Ovary (tissue), 3 donors: ENCODE data around the gene SECTM1.

Experiments
- POLR2A ChIP-seq: fragments of 450-650 bp; IDR thresholded peaks from one replicate; pipeline ENCODE4 v1.6.1; 2017; ENCODE audit warnings: antibody characterized with exemption, mild to moderate bottlenecking, moderate library complexity
- TF ChIP-seq, protein P1 (sequence below), 3 donors: fragments of 450-650 bp in 2 of 3; fragments of 200-600 bp in 1 of 3; IDR thresholded peaks; one replicate each; pipeline versions ENCODE4 v1.5.1 to v1.8.0; 2016 to 2022; ENCODE audit warnings: antibody characterized with exemption in 3 of 3, mild to moderate bottlenecking in 1 of 3
- donor health status: DM: no; HTN: no; CAD: no.

- TF ChIP-seq, protein P1, sequence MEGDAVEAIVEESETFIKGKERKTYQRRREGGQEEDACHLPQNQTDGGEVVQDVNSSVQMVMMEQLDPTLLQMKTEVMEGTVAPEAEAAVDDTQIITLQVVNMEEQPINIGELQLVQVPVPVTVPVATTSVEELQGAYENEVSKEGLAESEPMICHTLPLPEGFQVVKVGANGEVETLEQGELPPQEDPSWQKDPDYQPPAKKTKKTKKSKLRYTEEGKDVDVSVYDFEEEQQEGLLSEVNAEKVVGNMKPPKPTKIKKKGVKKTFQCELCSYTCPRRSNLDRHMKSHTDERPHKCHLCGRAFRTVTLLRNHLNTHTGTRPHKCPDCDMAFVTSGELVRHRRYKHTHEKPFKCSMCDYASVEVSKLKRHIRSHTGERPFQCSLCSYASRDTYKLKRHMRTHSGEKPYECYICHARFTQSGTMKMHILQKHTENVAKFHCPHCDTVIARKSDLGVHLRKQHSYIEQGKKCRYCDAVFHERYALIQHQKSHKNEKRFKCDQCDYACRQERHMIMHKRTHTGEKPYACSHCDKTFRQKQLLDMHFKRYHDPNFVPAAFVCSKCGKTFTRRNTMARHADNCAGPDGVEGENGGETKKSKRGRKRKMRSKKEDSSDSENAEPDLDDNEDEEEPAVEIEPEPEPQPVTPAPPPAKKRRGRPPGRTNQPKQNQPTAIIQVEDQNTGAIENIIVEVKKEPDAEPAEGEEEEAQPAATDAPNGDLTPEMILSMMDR (IDR thresholded peaks at IDR 0.05): no peak
- no peak for TF ChIP-seq POLR2A
Measured at GRCh38 chr17:82317394-82318168, 16.0 kb downstream of the SECTM1 start, which contains the start of gene CD7.
